Measurements from ENCODE around the gene SRL.

SRL gene

GRCh38 chr16:4147236-4147635, 94.6 kb downstream of the SRL start:
- Histone ChIP-seq H3K36me3 (replicated peaks; ENCODE audit: insufficient read depth, low read length) (no peaks in the 10 kb centered on the region), H3K9me3 (replicated peaks; ENCODE audit: insufficient read depth, low read length) (no peaks in the 10 kb centered on the region), H2AFZ (ENCODE audit: low read length) (no peak overlapping the region), H3K27ac (ENCODE audit: low read length) (no peak overlapping the region), H4K20me1 (ENCODE audit: insufficient read depth, low read length) (no peaks in the 10 kb centered on the region), H3F3A (ENCODE audit: insufficient read depth, low read length) (no peaks in the 10 kb centered on the region), H3K4me2 (ENCODE audit: low read depth, low read length) (no peak overlapping the region), H3K27me3 (replicated peaks; ENCODE audit: insufficient read depth, low read length) (peaks cover 2% of the 10 kb centered on the region; the same call in 1 of the 2 replicates), H3K9me2 (replicated peaks; ENCODE audit: insufficient read depth, low read length) (no peaks in the 10 kb centered on the region), H3K4me3 (ENCODE audit: low read length) (no peak overlapping the region), H3K4me1 (ENCODE audit: low read length) (no peaks in the 10 kb centered on the region), H3K79me2 (ENCODE audit: low read length) (no peaks in the 10 kb centered on the region), H3K9ac (ENCODE audit: low read length) (no peak overlapping the region)
- DNase-seq: no peak
- TF ChIP-seq CTCF (IDR thresholded peaks at IDR 0.05; ENCODE audit: low read length) (no peak), EZH2 (optimal IDR thresholded peaks at IDR 0.05; ENCODE audit: low read depth, low read length) (no peak), EZH2phosphoT487 (IDR thresholded peaks at IDR 0.05; ENCODE audit: low read length) (no peak)

- Histone ChIP-seq H3K27me3 (replicated peaks; ENCODE audit: insufficient read depth, low read length) (no peaks in the 10 kb centered on the region), H3K36me3 (replicated peaks; ENCODE audit: insufficient read depth, low read length) (no peaks in the 10 kb centered on the region), H4K20me1 (ENCODE audit: insufficient read depth, low read length) (no peaks in the 10 kb centered on the region), H3K4me2 (ENCODE audit: low read depth, low read length) (no peak overlapping the region), H3F3A (ENCODE audit: insufficient read depth, low read length) (no peaks in the 10 kb centered on the region), H3K4me1 (ENCODE audit: low read length) (no peaks in the 10 kb centered on the region), H3K79me2 (ENCODE audit: low read length) (no peaks in the 10 kb centered on the region), H3K4me3 (ENCODE audit: low read length) (no peak overlapping the region), H3K9ac (ENCODE audit: low read length) (no peak overlapping the region), H3K27ac (ENCODE audit: low read length) (no peak overlapping the region), H3K9me2 (replicated peaks; ENCODE audit: insufficient read depth, low read length) (no peaks in the 10 kb centered on the region), H3K9me3 (replicated peaks; ENCODE audit: insufficient read depth, low read length) (no peaks in the 10 kb centered on the region), H2AFZ (ENCODE audit: low read length) (no peak overlapping the region)
- TF ChIP-seq EZH2phosphoT487 (IDR thresholded peaks at IDR 0.05; ENCODE audit: low read length) (no peak), CTCF (IDR thresholded peaks at IDR 0.05; ENCODE audit: low read length) (no peak), EZH2 (optimal IDR thresholded peaks at IDR 0.05; ENCODE audit: low read depth, low read length) (no peak)
- no peak for DNase-seq
Observed at GRCh38 chr16:4142268-4142667, 99.6 kb downstream of the SRL start.

- Histone ChIP-seq H3K4me3 (ENCODE audit: low read length) (no peak overlapping the region), H3K27ac (ENCODE audit: low read length) (no peak overlapping the region), H3K4me2 (ENCODE audit: low read depth, low read length) (no peak overlapping the region), H3K9me3 (replicated peaks; ENCODE audit: insufficient read depth, low read length) (no peaks in the 10 kb centered on the region), H4K20me1 (ENCODE audit: insufficient read depth, low read length) (no peaks in the 10 kb centered on the region), H3K9me2 (replicated peaks; ENCODE audit: insufficient read depth, low read length) (no peaks in the 10 kb centered on the region), H2AFZ (ENCODE audit: low read length) (no peak overlapping the region), H3K9ac (ENCODE audit: low read length) (no peak overlapping the region), H3K4me1 (ENCODE audit: low read length) (no peaks in the 10 kb centered on the region), H3K79me2 (ENCODE audit: low read length) (no peaks in the 10 kb centered on the region), H3F3A (ENCODE audit: insufficient read depth, low read length) (no peaks in the 10 kb centered on the region), H3K27me3 (replicated peaks; ENCODE audit: insufficient read depth, low read length) (no peaks in the 10 kb centered on the region), H3K36me3 (replicated peaks; ENCODE audit: insufficient read depth, low read length) (no peaks in the 10 kb centered on the region)
- DNase-seq: no peak
- TF ChIP-seq EZH2 (optimal IDR thresholded peaks at IDR 0.05; ENCODE audit: low read depth, low read length): no peak
Observed at GRCh38 chr16:4141604-4142003, 100.3 kb downstream of the SRL start.

GRCh38 chr16:4140652-4141051, 101.2 kb downstream of the SRL start:
- no peaks in the 10 kb centered on the region for H3K27me3 ChIP-seq (replicated peaks; ENCODE audit: insufficient read depth, low read length)

More at GRCh38 chr16:4140652-4141051, 101.2 kb downstream of the SRL start:
- Histone ChIP-seq H3K36me3 (replicated peaks; ENCODE audit: insufficient read depth, low read length) (no peaks in the 10 kb centered on the region), H2AFZ (ENCODE audit: low read length) (no peak overlapping the region), H3K4me1 (ENCODE audit: low read length) (no peaks in the 10 kb centered on the region), H3K4me3 (ENCODE audit: low read length) (no peak overlapping the region), H3K4me2 (ENCODE audit: low read depth, low read length) (no peak overlapping the region), H3K79me2 (ENCODE audit: low read length) (no peaks in the 10 kb centered on the region), H3K9me3 (replicated peaks; ENCODE audit: insufficient read depth, low read length) (no peaks in the 10 kb centered on the region), H4K20me1 (ENCODE audit: insufficient read depth, low read length) (no peaks in the 10 kb centered on the region), H3F3A (ENCODE audit: insufficient read depth, low read length) (no peaks in the 10 kb centered on the region), H3K27ac (ENCODE audit: low read length) (no peak overlapping the region), H3K9me2 (replicated peaks; ENCODE audit: insufficient read depth, low read length) (no peaks in the 10 kb centered on the region), H3K9ac (ENCODE audit: low read length) (no peak overlapping the region)
- no peak for TF ChIP-seq EZH2 (optimal IDR thresholded peaks at IDR 0.05; ENCODE audit: low read depth, low read length)
- no peak for TF ChIP-seq EZH2phosphoT487 (IDR thresholded peaks at IDR 0.05; ENCODE audit: low read length)
- no peak for TF ChIP-seq CTCF (IDR thresholded peaks at IDR 0.05; ENCODE audit: low read length)
- DNase-seq: no peak

All from MM.1S (cell line).